Breast epithelium (tissue), 4 donors: ENCODE data around the gene KRT222. TPM values are rescaled to one million over a fixed set of nuclear protein-coding genes. Genes with fewer than 3 reads are reported as not detected.
A peak's percentile ranks its signal among the peaks of the same experiment; 100 is the strongest.

Source experiments
- DNase-seq, 2 donors: peaks; one replicate each; pipeline ENCODE4 v3.0.0-alpha.2; 2019; ENCODE audit warnings: low spot score in 2 of 2
- H3K27ac ChIP-seq, 2 donors: fragments of 200-600 bp; sonication (generic) in 1 of 2; one replicate each; pipeline ENCODE4 v1.5.1; 2016 to 2019; ENCODE audit warnings: mild to moderate bottlenecking in 1 of 2
- H3K27me3 ChIP-seq, 2 donors: fragments of 200-600 bp; sonication (generic) in 1 of 2; one replicate each; pipeline versions ENCODE4 v1.5.1 to v1.6.0; 2017 to 2019; ENCODE audit warnings: control low read depth in 1 of 2, mild to moderate bottlenecking in 1 of 2
- H3K36me3 ChIP-seq: fragments of 200-600 bp; one replicate; pipeline ENCODE4 v1.5.1; 2019
- H3K4me1 ChIP-seq, 2 donors: fragments of 200-600 bp; sonication (generic); one replicate each; pipeline ENCODE4 v1.5.1; 2016 to 2019; ENCODE audit warnings: control low read depth in 1 of 2
- H3K4me3 ChIP-seq, 3 donors: fragments of 200-600 bp; sonication (generic); 1 replicate in 2 of 3; 2 replicates in 1 of 3; pipeline ENCODE4 v1.5.1; 2016 to 2019; ENCODE audit warnings: mild to moderate bottlenecking in 3 of 3, moderate library complexity in 2 of 3
- H3K9me3 ChIP-seq, 2 donors: fragments of 200-600 bp; sonication (generic) in 1 of 2; one replicate each; pipeline ENCODE4 v1.5.1; 2016 to 2019; ENCODE audit warnings: control low read depth in 1 of 2
- CTCF ChIP-seq, 3 donors: fragments of 450-650 bp; IDR thresholded peaks; one replicate each; pipeline ENCODE4 v1.5.1; 2016 to 2017; ENCODE audit warnings: antibody characterized with exemption in 3 of 3, mild to moderate bottlenecking in 3 of 3, moderate library complexity in 3 of 3
- POLR2A ChIP-seq: fragments of 450-650 bp; IDR thresholded peaks from one replicate; pipeline ENCODE4 v1.6.1; 2016; ENCODE audit warnings: antibody characterized with exemption, mild to moderate bottlenecking, moderate library complexity
- POLR2AphosphoS5 ChIP-seq, 3 donors: sonication (generic); formaldehyde crosslinking; IDR thresholded peaks; one replicate each; pipeline ENCODE4 v1.6.1; 2017; ENCODE audit warnings: antibody characterized with exemption in 3 of 3
- intact Hi-C: fragments of 100-400 bp; cut with DNase I; formaldehyde crosslinking; loops from one replicate; pipeline ENCODE4 v1.15.1; 2023; ENCODE audit warnings: low total_unique reads
- total RNA-seq, 3 donors: library from RNA; depleted of rRNA; stranded (reverse); fragments of >200 nt; gene quantifications; one replicate each; pipeline ENCODE4 v1.1.0, GENCODE V29; 2016

The KRT222 gene
- total RNA-seq, 3 donors from 2014 or later = 0.80 to 1.3 (median 1.0) TPM

GRCh38 chr17:40695874-40696472 lies 31.0 kb upstream of the KRT222 start:
- Histone ChIP-seq H3K4me3 (no peak overlapping the region), H3K4me1 (peaks cover 0 to 6% of the 10 kb centered on the region in 2 donors), H3K27me3 (no peaks in the 10 kb centered on the region), H3K27ac (peak overlapping the region; percentile 33 to 58), H3K9me3 (no peaks in the 10 kb centered on the region), H3K36me3 (no peaks in the 10 kb centered on the region)
- no peak for DNase-seq
- intact Hi-C loops = no loop called here
- no peak for TF ChIP-seq POLR2AphosphoS5 (IDR thresholded peaks at IDR 0.05)
- no peak for TF ChIP-seq CTCF (IDR thresholded peaks at IDR 0.05)
- TF ChIP-seq POLR2A = no peak

DNA sequence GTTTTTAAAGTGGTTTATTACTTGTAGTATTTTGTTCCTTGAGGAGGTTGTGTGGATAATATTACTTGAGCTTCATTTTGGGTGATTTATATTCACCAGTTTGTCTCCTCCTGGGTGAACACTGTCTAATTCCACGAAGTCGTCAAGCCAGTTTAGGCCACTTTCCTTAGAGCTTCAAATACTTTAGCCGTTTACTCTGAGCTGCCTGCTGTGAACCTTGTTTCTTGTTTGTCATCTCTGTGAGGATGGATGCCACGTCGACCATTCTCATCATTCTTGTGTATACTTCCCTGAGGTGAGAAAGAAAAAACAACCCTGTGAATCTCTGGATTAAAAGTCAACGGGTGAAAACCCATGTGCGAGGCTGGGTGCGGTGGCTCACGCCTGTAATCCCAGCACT lies 29.6 kb upstream of the KRT222 start:
- TF ChIP-seq POLR2AphosphoS5 (IDR thresholded peaks at IDR 0.05) (no peak), CTCF (IDR thresholded peaks at IDR 0.05) (no peak), POLR2A (no peak)
- Histone ChIP-seq H3K4me1 (peaks cover 0 to 6% of the 10 kb centered on the region in 2 donors), H3K27me3 (no peaks in the 10 kb centered on the region), H3K4me3 (no peak overlapping the region), H3K27ac (peak overlapping the region in 1 of 2 donors; percentile 39), H3K9me3 (no peaks in the 10 kb centered on the region), H3K36me3 (no peaks in the 10 kb centered on the region)
- intact Hi-C loops = no loop called here
- DNase-seq = peak in 1 of 2 donors; percentile 43

DNA sequence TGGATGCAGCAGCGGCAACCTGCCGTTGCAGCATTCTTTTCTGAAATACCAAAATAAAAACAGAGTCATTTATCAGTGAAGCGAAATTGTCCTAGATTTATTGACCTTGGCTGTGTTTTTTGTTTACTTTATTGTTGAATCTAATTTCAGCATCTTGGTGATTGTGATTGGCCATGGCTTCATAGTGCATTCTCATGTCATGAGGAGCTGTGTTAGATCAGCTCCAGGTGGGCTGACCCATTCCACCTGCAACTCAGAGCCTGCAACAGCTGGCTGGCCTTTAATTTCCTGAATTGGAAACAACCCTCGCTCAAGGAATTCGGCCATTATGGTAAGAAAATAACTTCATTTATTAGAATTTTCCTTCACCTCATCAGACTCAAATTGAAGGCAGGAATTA lies 22.1 kb upstream of the KRT222 start:
- Histone ChIP-seq H3K4me3 (no peak overlapping the region), H3K27ac (no peak overlapping the region), H3K4me1 (no peaks in the 10 kb centered on the region), H3K27me3 (no peaks in the 10 kb centered on the region), H3K9me3 (no peaks in the 10 kb centered on the region), H3K36me3 (no peaks in the 10 kb centered on the region)
- no peak for DNase-seq
- intact Hi-C loops = no loop called here
- no peak for TF ChIP-seq POLR2A
- no peak for TF ChIP-seq CTCF (IDR thresholded peaks at IDR 0.05)
- TF ChIP-seq POLR2AphosphoS5 (IDR thresholded peaks at IDR 0.05) = no peak

GRCh38 chr17:40686192-40686591 lies 21.2 kb upstream of the KRT222 start:
- intact Hi-C loops = no loop called here
- Histone ChIP-seq H3K27me3 (no peaks in the 10 kb centered on the region), H3K4me3 (no peak overlapping the region), H3K9me3 (no peaks in the 10 kb centered on the region), H3K4me1 (no peaks in the 10 kb centered on the region), H3K27ac (no peak overlapping the region), H3K36me3 (no peaks in the 10 kb centered on the region)
- DNase-seq = no peak
- TF ChIP-seq POLR2AphosphoS5 (IDR thresholded peaks at IDR 0.05) (no peak), CTCF (IDR thresholded peaks at IDR 0.05) (no peak), POLR2A (no peak)

- Histone ChIP-seq H3K27ac (no peak overlapping the region), H3K4me1 (no peaks in the 10 kb centered on the region), H3K36me3 (no peaks in the 10 kb centered on the region), H3K9me3 (no peaks in the 10 kb centered on the region), H3K27me3 (no peaks in the 10 kb centered on the region), H3K4me3 (no peak overlapping the region)
- no peak for TF ChIP-seq POLR2AphosphoS5 (IDR thresholded peaks at IDR 0.05)
- no peak for TF ChIP-seq POLR2A
- no peak for TF ChIP-seq CTCF (IDR thresholded peaks at IDR 0.05)
- no peak for DNase-seq
- intact Hi-C loops = no loop called here
Observed at GRCh38 chr17:40680998-40681397, 16.0 kb upstream of the KRT222 start.
